Measurements from ENCODE around the gene C9orf50.

Gene C9orf50

GRCh38 chr9:129627556-129628440, 6.9 kb upstream of the C9orf50 start:
- Mint-ChIP-seq H3K27me3 (peaks cover 7% of the 10 kb centered on the region), H3K9me3 (no peaks in the 10 kb centered on the region), H3K27ac (peak overlapping the region; percentile 76 to 89), H3K4me1 (peaks cover 72% of the 10 kb centered on the region), H3K4me3 (peak overlapping the region; percentile 83 to 87)
- DNase-seq (no peak), ATAC-seq (no peak)

GRCh38 chr9:129626625-129627284, 5.9 kb upstream of the C9orf50 start:
- Mint-ChIP-seq H3K27ac (peak overlapping the region; percentile 6 to 85), H3K27me3 (peaks cover 18% of the 10 kb centered on the region), H3K4me3 (peak overlapping the region; percentile 83 to 87), H3K4me1 (peaks cover 69% of the 10 kb centered on the region), H3K9me3 (no peaks in the 10 kb centered on the region)
- ATAC-seq (peak; percentile 58), DNase-seq (peak in 1 of 2 donors; percentile 45)

GRCh38 chr9:129626079-129626624, 5.3 kb upstream of the C9orf50 start, which contains the start of gene NTMT1:
TSS of gene NTMT1 (plus strand) at chr9:129626163. CDS start at chr9:129632704, 6,541 bp downstream.
- Mint-ChIP-seq H3K9me3 (no peaks in the 10 kb centered on the region), H3K4me3 (peak within 1 kb of the TSS; percentile 83 to 87), H3K27me3 (peaks cover 24% of the 10 kb centered on the region), H3K4me1 (peaks cover 65% of the 10 kb centered on the region), H3K27ac (peak within 1 kb of the TSS; percentile 86 to 96)
- DNase-seq (peak; percentile 89 to 90), ATAC-seq (peak; percentile 84)

GRCh38 chr9:129624947-129625346, 4.0 kb upstream of the C9orf50 start:
- Mint-ChIP-seq H3K4me3 (peak overlapping the region; percentile 83 to 87), H3K27ac (peak overlapping the region; percentile 86 to 96), H3K9me3 (no peaks in the 10 kb centered on the region), H3K4me1 (peaks cover 60% of the 10 kb centered on the region), H3K27me3 (peaks cover 31% of the 10 kb centered on the region)
- ATAC-seq (peak; percentile 59), DNase-seq (peak in 1 of 2 donors; percentile 32)

- Mint-ChIP-seq H3K4me1 (peaks cover 53% of the 10 kb centered on the region), H3K27me3 (peaks cover 37% of the 10 kb centered on the region), H3K9me3 (no peaks in the 10 kb centered on the region), H3K4me3 (peak overlapping the region; percentile 83 to 87), H3K27ac (peak overlapping the region in 1 of 2 donors; percentile 72)
- DNase-seq (peak; percentile 64 to 70), ATAC-seq (no peak)
Observed at GRCh38 chr9:129624168-129624759, 3.4 kb upstream of the C9orf50 start.

GRCh38 chr9:129623331-129623730, 2.4 kb upstream of the C9orf50 start:
- H3K27me3 Mint-ChIP-seq: peaks cover 46% of the 10 kb centered on the region
- H3K4me3 Mint-ChIP-seq: no peak overlapping the region
- H3K27ac Mint-ChIP-seq: no peak overlapping the region
- peaks cover 44% of the 10 kb centered on the region for H3K4me1 Mint-ChIP-seq
- DNase-seq: no peak
- no peak for ATAC-seq
- peaks cover 0 to 4% of the 10 kb centered on the region in 2 donors for H3K9me3 Mint-ChIP-seq

- Mint-ChIP-seq H3K9me3 (peaks cover 0 to 4% of the 10 kb centered on the region in 2 donors), H3K27me3 (peaks cover 49% of the 10 kb centered on the region), H3K4me1 (peaks cover 21% of the 10 kb centered on the region), H3K27ac (no peak overlapping the region), H3K4me3 (peak overlapping the region; percentile 38 to 66)
- ATAC-seq (peak; percentile 39), DNase-seq (no peak)
Observed at GRCh38 chr9:129619787-129620668, 873 bp downstream of the C9orf50 start.

GRCh38 chr9:129617167-129617566, 3.7 kb downstream of the C9orf50 start:
- Mint-ChIP-seq H3K4me3 (no peak overlapping the region), H3K9me3 (peaks cover 0 to 4% of the 10 kb centered on the region in 2 donors), H3K27me3 (peaks cover 36% of the 10 kb centered on the region), H3K27ac (no peak overlapping the region), H3K4me1 (peaks cover 8% of the 10 kb centered on the region)
- peak in 1 of 2 donors; percentile 35 for DNase-seq
- ATAC-seq: peak; percentile 61

- H3K27ac Mint-ChIP-seq: no peak overlapping the region
- H3K27me3 Mint-ChIP-seq: peaks cover 21% of the 10 kb centered on the region
- H3K4me1 Mint-ChIP-seq: peaks cover 9% of the 10 kb centered on the region
- DNase-seq (no peak), ATAC-seq (no peak)
- H3K9me3 Mint-ChIP-seq: peaks cover 0 to 4% of the 10 kb centered on the region in 2 donors
- no peak overlapping the region for H3K4me3 Mint-ChIP-seq
Observed at GRCh38 chr9:129615407-129616285, 5.3 kb downstream of the C9orf50 start.

GRCh38 chr9:129614932-129615331, 6.0 kb downstream of the C9orf50 start:
- ATAC-seq: no peak
- DNase-seq: no peak
- H3K4me1 Mint-ChIP-seq: peaks cover 12% of the 10 kb centered on the region

GRCh38 chr9:129613520-129614175, 7.3 kb downstream of the C9orf50 start:
- H3K4me1 Mint-ChIP-seq: peaks cover 25% of the 10 kb centered on the region
- ATAC-seq (no peak), DNase-seq (no peak)
- H3K9me3 Mint-ChIP-seq: no peaks in the 10 kb centered on the region
- H3K4me3 Mint-ChIP-seq: no peak overlapping the region
- peaks cover 7% of the 10 kb centered on the region for H3K27me3 Mint-ChIP-seq
- no peak overlapping the region for H3K27ac Mint-ChIP-seq

More at GRCh38 chr9:129614932-129615331, 6.0 kb downstream of the C9orf50 start:
- Mint-ChIP-seq H3K9me3 (peaks cover 0 to 4% of the 10 kb centered on the region in 2 donors), H3K27ac (no peak overlapping the region), H3K4me3 (no peak overlapping the region), H3K27me3 (peaks cover 19% of the 10 kb centered on the region)

- ATAC-seq (no peak), DNase-seq (no peak)
- Mint-ChIP-seq H3K9me3 (no peaks in the 10 kb centered on the region), H3K27me3 (no peaks in the 10 kb centered on the region), H3K4me1 (peaks cover 31% of the 10 kb centered on the region), H3K4me3 (no peak overlapping the region), H3K27ac (no peak overlapping the region)
Observed at GRCh38 chr9:129612815-129613519, 7.9 kb downstream of the C9orf50 start.

- Mint-ChIP-seq H3K4me3 (peak overlapping the region in 1 of 2 donors; percentile 15), H3K9me3 (no peaks in the 10 kb centered on the region), H3K27me3 (no peaks in the 10 kb centered on the region), H3K27ac (peak overlapping the region in 1 of 2 donors; percentile 19), H3K4me1 (peaks cover 39% of the 10 kb centered on the region)
- DNase-seq (no peak), ATAC-seq (no peak)
Observed at GRCh38 chr9:129612123-129612522, 8.8 kb downstream of the C9orf50 start.
